Measurements from ENCODE around the gene CRELD2. TPM values are rescaled to one million over a fixed set of nuclear protein-coding genes. Genes with fewer than 3 reads are reported as not detected.
A peak's percentile ranks its signal among the peaks of the same experiment; 100 is the strongest.

Gene CRELD2
- total and polyA plus RNA-seq, 2 of the 13 experiments (the other 11 are each of a cell fraction or from before 2014, with no cell fraction given): 17.2 to 44.7 TPM

DNA sequence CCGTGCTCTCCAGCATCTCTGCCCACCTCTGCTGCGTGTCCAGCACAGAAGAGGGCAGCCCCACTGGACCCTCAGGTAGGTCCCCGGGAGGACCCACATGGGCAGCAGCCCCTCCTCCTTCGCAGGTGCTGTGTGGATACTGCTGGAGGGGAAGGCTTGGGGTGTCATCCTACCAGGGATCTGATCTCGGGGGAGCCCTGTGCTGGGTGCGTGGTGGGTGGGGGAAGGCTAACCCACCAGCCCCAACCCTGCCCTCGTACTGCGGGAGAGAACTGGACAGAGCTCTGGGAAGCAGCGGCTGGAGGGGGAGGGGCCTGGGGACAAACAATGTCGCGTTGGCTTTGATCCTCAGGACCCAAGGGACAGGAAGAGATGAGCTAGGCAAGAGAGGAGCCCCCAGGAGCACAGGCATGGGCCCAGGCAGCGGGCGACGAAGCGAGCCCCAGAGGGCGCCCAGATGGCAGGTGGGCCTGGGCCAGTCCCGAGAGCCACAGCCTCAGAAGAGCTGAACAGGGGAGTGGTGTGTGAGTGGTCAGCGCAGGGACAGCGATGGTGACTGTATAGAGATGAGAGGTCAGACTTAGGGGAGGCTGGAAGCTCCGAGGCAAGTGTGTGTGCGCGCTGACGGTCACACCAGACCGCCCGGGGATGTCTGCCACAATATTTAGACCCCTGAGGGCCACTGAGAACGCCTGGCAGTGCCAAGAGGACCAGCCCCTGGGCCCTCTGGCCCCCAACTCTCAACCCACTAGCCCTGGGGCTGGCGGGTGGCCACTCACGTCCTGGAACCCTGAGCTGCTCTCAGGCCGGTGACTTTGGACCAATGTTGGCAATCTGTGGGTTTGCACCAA is 40.7 kb downstream of the CRELD2 start (continued):
- TF ChIP-seq SRSF1 (optimal IDR thresholded peaks at IDR 0.05; ENCODE audit: low read depth, low read length): peak; percentile 28
- TF ChIP-seq, protein P1, sequence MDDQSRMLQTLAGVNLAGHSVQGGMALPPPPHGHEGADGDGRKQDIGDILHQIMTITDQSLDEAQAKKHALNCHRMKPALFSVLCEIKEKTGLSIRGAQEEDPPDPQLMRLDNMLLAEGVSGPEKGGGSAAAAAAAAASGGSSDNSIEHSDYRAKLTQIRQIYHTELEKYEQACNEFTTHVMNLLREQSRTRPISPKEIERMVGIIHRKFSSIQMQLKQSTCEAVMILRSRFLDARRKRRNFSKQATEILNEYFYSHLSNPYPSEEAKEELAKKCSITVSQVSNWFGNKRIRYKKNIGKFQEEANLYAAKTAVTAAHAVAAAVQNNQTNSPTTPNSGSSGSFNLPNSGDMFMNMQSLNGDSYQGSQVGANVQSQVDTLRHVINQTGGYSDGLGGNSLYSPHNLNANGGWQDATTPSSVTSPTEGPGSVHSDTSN (CRISPR knock-in tag; IDR thresholded peaks at IDR 0.05; ENCODE audit: borderline replicate concordance): no peak
- no peak for TF ChIP-seq PRMT3 (CRISPR knock-in tag; IDR thresholded peaks at IDR 0.05; ENCODE audit: borderline replicate concordance, low read depth)
- 0 out of 2 replicates have a peak, but pooled peaks have one; percentile 21 for TF ChIP-seq CHCHD3 (CRISPR knock-in tag; IDR thresholded peaks at IDR 0.05)
- TF ChIP-seq ZNF44 (CRISPR knock-in tag; IDR thresholded peaks at IDR 0.05): 0 out of 2 replicates have a peak, but pooled peaks have one; percentile 35
- TF ChIP-seq, protein P2, sequence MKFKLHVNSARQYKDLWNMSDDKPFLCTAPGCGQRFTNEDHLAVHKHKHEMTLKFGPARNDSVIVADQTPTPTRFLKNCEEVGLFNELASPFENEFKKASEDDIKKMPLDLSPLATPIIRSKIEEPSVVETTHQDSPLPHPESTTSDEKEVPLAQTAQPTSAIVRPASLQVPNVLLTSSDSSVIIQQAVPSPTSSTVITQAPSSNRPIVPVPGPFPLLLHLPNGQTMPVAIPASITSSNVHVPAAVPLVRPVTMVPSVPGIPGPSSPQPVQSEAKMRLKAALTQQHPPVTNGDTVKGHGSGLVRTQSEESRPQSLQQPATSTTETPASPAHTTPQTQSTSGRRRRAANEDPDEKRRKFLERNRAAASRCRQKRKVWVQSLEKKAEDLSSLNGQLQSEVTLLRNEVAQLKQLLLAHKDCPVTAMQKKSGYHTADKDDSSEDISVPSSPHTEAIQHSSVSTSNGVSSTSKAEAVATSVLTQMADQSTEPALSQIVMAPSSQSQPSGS (CRISPR knock-in tag; IDR thresholded peaks at IDR 0.05): peak; percentile 11; the same call in 1 of the 2 replicates
- TF ChIP-seq, protein P3, sequence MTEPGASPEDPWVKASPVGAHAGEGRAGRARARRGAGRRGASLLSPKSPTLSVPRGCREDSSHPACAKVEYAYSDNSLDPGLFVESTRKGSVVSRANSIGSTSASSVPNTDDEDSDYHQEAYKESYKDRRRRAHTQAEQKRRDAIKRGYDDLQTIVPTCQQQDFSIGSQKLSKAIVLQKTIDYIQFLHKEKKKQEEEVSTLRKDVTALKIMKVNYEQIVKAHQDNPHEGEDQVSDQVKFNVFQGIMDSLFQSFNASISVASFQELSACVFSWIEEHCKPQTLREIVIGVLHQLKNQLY (CRISPR knock-in tag; IDR thresholded peaks at IDR 0.05): 0 out of 2 replicates have a peak, but pooled peaks have one; percentile 56
- TF ChIP-seq EED (CRISPR knock-in tag; IDR thresholded peaks at IDR 0.05): no peak; the same call in 1 of the 2 replicates
- TF ChIP-seq ZNF337 (CRISPR knock-in tag; IDR thresholded peaks at IDR 0.05; ENCODE audit: borderline replicate concordance, low read depth): peak; percentile 79; the same call in 1 of the 2 replicates
- no peak for TF ChIP-seq ZNF251 (CRISPR knock-in tag; IDR thresholded peaks at IDR 0.05)
- TF ChIP-seq KMT2B (CRISPR knock-in tag; IDR thresholded peaks at IDR 0.05): no peak
- peak; percentile 48; the same call in 1 of the 2 replicates for TF ChIP-seq ZBTB7A (CRISPR knock-in tag; IDR thresholded peaks at IDR 0.05)
- TF ChIP-seq ARNT2 (CRISPR knock-in tag; IDR thresholded peaks at IDR 0.05; ENCODE audit: low read depth): peak; percentile 85; the same call in 1 of the 2 replicates
- 0 out of 2 replicates have a peak, but pooled peaks have one; percentile 23 for TF ChIP-seq NFYC (CRISPR knock-in tag; IDR thresholded peaks at IDR 0.05)
- no peak for TF ChIP-seq SNRNP70 (IDR thresholded peaks at IDR 0.05; ENCODE audit: low read depth, low read length)
- TF ChIP-seq ZNF776 (CRISPR knock-in tag; IDR thresholded peaks at IDR 0.05): no peak; the same call in 1 of the 2 replicates
- no peak for TF ChIP-seq ZNF367 (CRISPR knock-in tag; IDR thresholded peaks at IDR 0.05; ENCODE audit: borderline replicate concordance)
- no peak for TF ChIP-seq HMG20B (CRISPR knock-in tag; conservative IDR thresholded peaks at IDR 0.05)
- TF ChIP-seq HNRNPUL1 (IDR thresholded peaks at IDR 0.05; ENCODE audit: low read depth, low read length): no peak
- TF ChIP-seq, protein P4, sequence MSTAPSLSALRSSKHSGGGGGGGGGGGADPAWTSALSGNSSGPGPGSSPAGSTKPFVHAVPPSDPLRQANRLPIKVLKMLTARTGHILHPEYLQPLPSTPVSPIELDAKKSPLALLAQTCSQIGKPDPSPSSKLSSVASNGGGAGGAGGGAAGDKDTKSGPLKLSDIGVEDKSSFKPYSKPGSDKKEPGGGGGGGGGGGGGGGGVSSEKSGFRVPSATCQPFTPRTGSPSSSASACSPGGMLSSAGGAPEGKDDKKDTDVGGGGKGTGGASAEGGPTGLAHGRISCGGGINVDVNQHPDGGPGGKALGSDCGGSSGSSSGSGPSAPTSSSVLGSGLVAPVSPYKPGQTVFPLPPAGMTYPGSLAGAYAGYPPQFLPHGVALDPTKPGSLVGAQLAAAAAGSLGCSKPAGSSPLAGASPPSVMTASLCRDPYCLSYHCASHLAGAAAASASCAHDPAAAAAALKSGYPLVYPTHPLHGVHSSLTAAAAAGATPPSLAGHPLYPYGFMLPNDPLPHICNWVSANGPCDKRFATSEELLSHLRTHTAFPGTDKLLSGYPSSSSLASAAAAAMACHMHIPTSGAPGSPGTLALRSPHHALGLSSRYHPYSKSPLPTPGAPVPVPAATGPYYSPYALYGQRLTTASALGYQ (CRISPR knock-in tag; IDR thresholded peaks at IDR 0.05): no peak
- TF ChIP-seq, protein P5, sequence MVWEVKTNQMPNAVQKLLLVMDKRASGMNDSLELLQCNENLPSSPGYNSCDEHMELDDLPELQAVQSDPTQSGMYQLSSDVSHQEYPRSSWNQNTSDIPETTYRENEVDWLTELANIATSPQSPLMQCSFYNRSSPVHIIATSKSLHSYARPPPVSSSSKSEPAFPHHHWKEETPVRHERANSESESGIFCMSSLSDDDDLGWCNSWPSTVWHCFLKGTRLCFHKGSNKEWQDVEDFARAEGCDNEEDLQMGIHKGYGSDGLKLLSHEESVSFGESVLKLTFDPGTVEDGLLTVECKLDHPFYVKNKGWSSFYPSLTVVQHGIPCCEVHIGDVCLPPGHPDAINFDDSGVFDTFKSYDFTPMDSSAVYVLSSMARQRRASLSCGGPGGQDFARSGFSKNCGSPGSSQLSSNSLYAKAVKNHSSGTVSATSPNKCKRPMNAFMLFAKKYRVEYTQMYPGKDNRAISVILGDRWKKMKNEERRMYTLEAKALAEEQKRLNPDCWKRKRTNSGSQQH (CRISPR knock-in tag; IDR thresholded peaks at IDR 0.05; ENCODE audit: low read depth): no peak

Measured in HepG2 (cell line).